ENCODE results near the gene NDC80.

DNA sequence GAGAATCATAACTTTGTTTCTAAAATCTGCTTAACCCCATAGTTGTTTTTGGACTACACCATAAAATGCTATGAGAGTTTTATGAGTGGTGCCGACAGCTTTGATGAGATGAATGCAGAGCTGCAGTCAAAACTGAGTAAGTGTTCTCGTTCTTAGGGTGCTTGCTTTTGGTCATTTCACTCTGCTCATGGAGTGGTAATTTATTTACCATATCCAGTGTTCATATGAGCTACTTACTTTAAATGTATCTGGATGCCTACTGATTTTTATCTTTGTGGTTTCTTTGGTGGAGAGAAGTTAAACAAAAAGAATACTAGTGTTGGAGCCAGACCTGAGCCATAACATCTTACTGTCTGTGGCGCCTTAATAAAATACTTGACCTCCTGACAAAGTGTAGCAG lies 16.4 kb downstream of the NDC80 start:
- TF ChIP-seq CTCF (IDR thresholded peaks at IDR 0.05; ENCODE audit: insufficient read depth, low read length) (no peak), SPI1 (IDR thresholded peaks at IDR 0.05; ENCODE audit: borderline replicate concordance, low read depth) (no peak), POLR2AphosphoS5 (IDR thresholded peaks at IDR 0.05; ENCODE audit: low read depth) (no peak)
- TF ChIP-seq, protein P1, sequence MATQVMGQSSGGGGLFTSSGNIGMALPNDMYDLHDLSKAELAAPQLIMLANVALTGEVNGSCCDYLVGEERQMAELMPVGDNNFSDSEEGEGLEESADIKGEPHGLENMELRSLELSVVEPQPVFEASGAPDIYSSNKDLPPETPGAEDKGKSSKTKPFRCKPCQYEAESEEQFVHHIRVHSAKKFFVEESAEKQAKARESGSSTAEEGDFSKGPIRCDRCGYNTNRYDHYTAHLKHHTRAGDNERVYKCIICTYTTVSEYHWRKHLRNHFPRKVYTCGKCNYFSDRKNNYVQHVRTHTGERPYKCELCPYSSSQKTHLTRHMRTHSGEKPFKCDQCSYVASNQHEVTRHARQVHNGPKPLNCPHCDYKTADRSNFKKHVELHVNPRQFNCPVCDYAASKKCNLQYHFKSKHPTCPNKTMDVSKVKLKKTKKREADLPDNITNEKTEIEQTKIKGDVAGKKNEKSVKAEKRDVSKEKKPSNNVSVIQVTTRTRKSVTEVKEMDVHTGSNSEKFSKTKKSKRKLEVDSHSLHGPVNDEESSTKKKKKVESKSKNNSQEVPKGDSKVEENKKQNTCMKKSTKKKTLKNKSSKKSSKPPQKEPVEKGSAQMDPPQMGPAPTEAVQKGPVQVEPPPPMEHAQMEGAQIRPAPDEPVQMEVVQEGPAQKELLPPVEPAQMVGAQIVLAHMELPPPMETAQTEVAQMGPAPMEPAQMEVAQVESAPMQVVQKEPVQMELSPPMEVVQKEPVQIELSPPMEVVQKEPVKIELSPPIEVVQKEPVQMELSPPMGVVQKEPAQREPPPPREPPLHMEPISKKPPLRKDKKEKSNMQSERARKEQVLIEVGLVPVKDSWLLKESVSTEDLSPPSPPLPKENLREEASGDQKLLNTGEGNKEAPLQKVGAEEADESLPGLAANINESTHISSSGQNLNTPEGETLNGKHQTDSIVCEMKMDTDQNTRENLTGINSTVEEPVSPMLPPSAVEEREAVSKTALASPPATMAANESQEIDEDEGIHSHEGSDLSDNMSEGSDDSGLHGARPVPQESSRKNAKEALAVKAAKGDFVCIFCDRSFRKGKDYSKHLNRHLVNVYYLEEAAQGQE (IDR thresholded peaks at IDR 0.05; ENCODE audit: insufficient replicate concordance, low read depth), result no peak
